H1 (cell line): ENCODE measurements around the gene MGRN1. TPM values are rescaled to one million over a fixed set of nuclear protein-coding genes. Genes with fewer than 3 reads are reported as not detected.

Experiments used
- CTCF ChIA-PET: fragments of 300-600 bp; sonication (Branson Sonifier 250); formaldehyde crosslinking; loops from one replicate; lab custom pipeline; 2021; ENCODE audit not compliant: partially characterized antibody; lab: Charles Lee
- POLR2A ChIA-PET: fragments of 300-600 bp; sonication (Branson Sonifier 250); formaldehyde crosslinking; loops from one replicate; lab custom pipeline; 2021; ENCODE audit warnings: inconsistent platforms; ENCODE audit not compliant: partially characterized antibody; lab: Charles Lee
- DNase-seq, 2 experiments: peaks; one replicate each; pipeline versions ENCODE4 v3.0.0 to v3.0.0-alpha.2; 2010 to 2022; ENCODE audit warnings: low spot score in 2 of 2, low read depth in 1 of 2, mixed read lengths in 1 of 2
- FAIRE-seq: peaks from 2 replicates; lab custom pipeline; 2011; peaks lifted over from hg19 to GRCh38; lab: Jason Lieb, UNC
- H2AFZ ChIP-seq: 2 replicates; pipeline ENCODE4 v1.8.1; 2012; ENCODE audit warnings: low read length, inconsistent platforms
- H2AK5ac ChIP-seq: 2 replicates; pipeline ENCODE4 v1.6.1; 2013; ENCODE audit warnings: low read depth, low read length
- H2BK120ac ChIP-seq: replicated peaks from 2 replicates; pipeline ENCODE3; 2013; ENCODE audit warnings: low read depth, low read length, inconsistent platforms
- H2BK12ac ChIP-seq: 2 replicates; pipeline ENCODE4 v1.6.1; 2013; ENCODE audit warnings: low read depth, low read length
- H2BK15ac ChIP-seq: 2 replicates; pipeline ENCODE4 v1.6.1; 2013; ENCODE audit warnings: low read length
- H2BK20ac ChIP-seq: 2 replicates; pipeline ENCODE4 v1.6.1; 2013; ENCODE audit warnings: low read length
- H2BK5ac ChIP-seq: 2 replicates; pipeline ENCODE4 v1.6.1; 2013; ENCODE audit warnings: low read depth, low read length
- H3K14ac ChIP-seq: 2 replicates; pipeline ENCODE4 v1.6.1; 2013; ENCODE audit warnings: inconsistent platforms; ENCODE audit not compliant: insufficient read length
- H3K18ac ChIP-seq: 2 replicates; pipeline ENCODE4 v1.6.1; 2013; ENCODE audit warnings: low read length; ENCODE audit errors: extremely low read depth
- H3K23ac ChIP-seq: 2 replicates; pipeline ENCODE4 v1.6.1; 2013; ENCODE audit warnings: inconsistent platforms; ENCODE audit not compliant: insufficient read length
- H3K23me2 ChIP-seq: 2 replicates; pipeline ENCODE4 v1.6.1; 2013; ENCODE audit warnings: low read depth, low read length
- H3K27ac ChIP-seq: 2 replicates; pipeline ENCODE4 v1.6.1; 2011; ENCODE audit warnings: low read depth, low read length, inconsistent platforms
- H3K27me3 ChIP-seq, 4 experiments: replicated peaks in 1 of 4; 1 replicate in 1 of 4; 2 replicates in 3 of 4; pipeline versions ENCODE4 v1.6.1 to v1.8.1; 2011 to 2013; ENCODE audit warnings: low read length in 3 of 4, mild to moderate bottlenecking in 3 of 4, inconsistent platforms in 2 of 4, mixed read lengths in 2 of 4, moderate library complexity in 1 of 4; ENCODE audit not compliant: control insufficient read depth in 3 of 4, insufficient read depth in 3 of 4; ENCODE audit errors: extremely low read depth in 1 of 4
- H3K36me3 ChIP-seq, 4 experiments: 2 replicates each; pipeline versions ENCODE4 v1.6.1 to v1.8.1; 2011 to 2013; ENCODE audit warnings: mild to moderate bottlenecking in 4 of 4, low read length in 3 of 4, moderate library complexity in 2 of 4, control low read depth in 1 of 4, inconsistent platforms in 1 of 4; ENCODE audit not compliant: insufficient read depth in 4 of 4, control insufficient read depth in 2 of 4
- H3K4ac ChIP-seq: replicated peaks from 2 replicates; pipeline ENCODE3; 2013; ENCODE audit warnings: low read length, low read depth, mixed read lengths, inconsistent platforms; ENCODE audit not compliant: insufficient read length
- H3K4me1 ChIP-seq, 4 experiments: replicated peaks in 1 of 4; 1 replicate in 1 of 4; 2 replicates in 3 of 4; pipeline versions ENCODE4 v1.6.1 to v1.8.1; 2011 to 2013; ENCODE audit warnings: low read length in 3 of 4, inconsistent platforms in 2 of 4, mixed read lengths in 1 of 4; ENCODE audit not compliant: insufficient read depth in 4 of 4, control insufficient read depth in 3 of 4
- H3K4me2 ChIP-seq, 2 experiments: 2 replicates each; pipeline versions ENCODE4 v1.6.1 to v1.8.1; 2011 to 2013; ENCODE audit warnings: low read depth in 2 of 2, low read length in 2 of 2, control low read depth in 1 of 2, inconsistent platforms in 1 of 2, mild to moderate bottlenecking in 1 of 2; ENCODE audit not compliant: insufficient read depth in 1 of 2
- H3K4me3 ChIP-seq, 4 experiments: fragments of 200-600, 300-600 bp in 1 of 4; sonication (generic), shearing (Covaris generic), sonication (Bioruptor Twin) in 1 of 4; 2 replicates each; pipeline versions ENCODE4 v1.5.1 to v1.8.1; 2011 to 2016; ENCODE audit warnings: low read length in 4 of 4, low read depth in 3 of 4, control low read depth in 2 of 4, inconsistent platforms in 2 of 4, mild to moderate bottlenecking in 2 of 4, mixed read lengths in 1 of 4, moderate library complexity in 1 of 4; ENCODE audit not compliant: insufficient read depth in 2 of 4; ENCODE audit errors: extremely low read depth in 1 of 4
- H3K56ac ChIP-seq: replicated peaks from 2 replicates; pipeline ENCODE3; 2013; ENCODE audit warnings: low read depth, mild to moderate bottlenecking, mixed read lengths, low read length, inconsistent platforms; ENCODE audit not compliant: insufficient read length
- H3K79me1 ChIP-seq: 2 replicates; pipeline ENCODE4 v1.6.1; 2013; ENCODE audit warnings: low read depth, low read length, control low read depth
- H3K79me2 ChIP-seq, 2 experiments: 2 replicates each; pipeline versions ENCODE4 v1.6.1 to v1.8.1; 2012 to 2013; ENCODE audit warnings: low read length in 2 of 2, mild to moderate bottlenecking in 2 of 2, inconsistent platforms in 1 of 2; ENCODE audit not compliant: insufficient read depth in 2 of 2, control insufficient read depth in 1 of 2
- H3K9ac ChIP-seq, 4 experiments: replicated peaks in 1 of 4; 1 replicate in 1 of 4; 2 replicates in 3 of 4; pipeline versions ENCODE4 v1.6.1 to v1.8.1; 2011 to 2013; ENCODE audit warnings: low read depth in 3 of 4, low read length in 3 of 4, control low read depth in 2 of 4, mild to moderate bottlenecking in 2 of 4, moderate library complexity in 2 of 4, inconsistent platforms in 1 of 4; ENCODE audit errors: extremely low read depth in 1 of 4
- H3K9me3 ChIP-seq, 2 experiments: 2 replicates each; pipeline versions ENCODE4 v1.6.1 to v1.8.1; 2012 to 2013; ENCODE audit warnings: mild to moderate bottlenecking in 2 of 2, moderate library complexity in 2 of 2, control low read depth in 1 of 2, inconsistent platforms in 1 of 2, low read depth in 1 of 2, low read length in 1 of 2, mixed read lengths in 1 of 2; ENCODE audit not compliant: insufficient read depth in 2 of 2
- H4K20me1 ChIP-seq, 2 experiments: replicated peaks in 1 of 2; 2 replicates each; pipeline versions ENCODE3 to v1.8.1; 2011 to 2013; ENCODE audit warnings: inconsistent platforms in 2 of 2, low read length in 2 of 2, mild to moderate bottlenecking in 1 of 2; ENCODE audit not compliant: insufficient read depth in 2 of 2, control insufficient read depth in 1 of 2
- H4K5ac ChIP-seq: 2 replicates; pipeline ENCODE4 v1.6.1; 2013; ENCODE audit warnings: low read length, low read depth, mixed read lengths, inconsistent platforms; ENCODE audit not compliant: insufficient read length
- H4K8ac ChIP-seq: 2 replicates; pipeline ENCODE4 v1.8.0; 2013; ENCODE audit warnings: mild to moderate bottlenecking, moderate library complexity, low read length, inconsistent platforms; ENCODE audit not compliant: insufficient read depth; ENCODE audit errors: extremely low read depth
- H4K91ac ChIP-seq: replicated peaks from 2 replicates; pipeline ENCODE3; 2013; ENCODE audit warnings: low read length, mixed read lengths, inconsistent platforms; ENCODE audit not compliant: insufficient read length
- CEBPB ChIP-seq: IDR thresholded peaks from 2 replicates; pipeline ENCODE4 v1.6.1; 2012; ENCODE audit warnings: low read depth, low read length
- CREB1 ChIP-seq: IDR thresholded peaks from 2 replicates; pipeline ENCODE4 v1.6.1; 2012; ENCODE audit warnings: inconsistent platforms
- EP300 ChIP-seq, 2 experiments: IDR thresholded peaks; 1 replicate in 1 of 2; 2 replicates in 1 of 2; pipeline ENCODE4 v1.6.1; 2011 to 2012; ENCODE audit warnings: low read depth in 2 of 2, low read length in 2 of 2, mild to moderate bottlenecking in 2 of 2, borderline replicate concordance in 1 of 2, inconsistent platforms in 1 of 2, moderate library complexity in 1 of 2
- HDAC6 ChIP-seq: IDR thresholded peaks from one replicate; pipeline ENCODE4 v1.7.1; 2012; ENCODE audit warnings: low read depth, mild to moderate bottlenecking, inconsistent platforms, low read length, moderate library complexity
- MAFK ChIP-seq: IDR thresholded peaks from 2 replicates; pipeline ENCODE4 v1.6.1; 2012; ENCODE audit warnings: low read depth, mild to moderate bottlenecking, improper control_type of control experiment, low read length
- NANOG ChIP-seq: IDR thresholded peaks from 2 replicates; pipeline ENCODE4 v1.6.1; 2011; ENCODE audit warnings: low read length, low read depth, mild to moderate bottlenecking, inconsistent platforms; ENCODE audit not compliant: insufficient read depth, poor library complexity, severe bottlenecking
- RAD21 ChIP-seq, 2 experiments: IDR thresholded peaks in 1 of 2; conservative IDR thresholded peaks in 1 of 2; 2 replicates each; pipeline ENCODE4 v1.6.1; 2011; ENCODE audit warnings: low read depth in 2 of 2, low read length in 2 of 2, improper control_type of control experiment in 1 of 2, inconsistent platforms in 1 of 2, mild to moderate bottlenecking in 1 of 2, moderate library complexity in 1 of 2
- RBBP5 ChIP-seq: IDR thresholded peaks from 2 replicates; pipeline ENCODE4 v1.7.1; 2012; ENCODE audit warnings: low read depth, mild to moderate bottlenecking, inconsistent platforms, low read length, moderate library complexity, borderline replicate concordance
- TAF7 ChIP-seq: optimal IDR thresholded peaks from 2 replicates; pipeline ENCODE3; 2011; ENCODE audit warnings: low read depth, mild to moderate bottlenecking, inconsistent platforms, low read length, moderate library complexity, borderline replicate concordance
- YY1 ChIP-seq: IDR thresholded peaks from 2 replicates; pipeline ENCODE4 v1.6.1; 2011; ENCODE audit warnings: low read depth, mild to moderate bottlenecking, low read length
- ZNF274 ChIP-seq: IDR thresholded peaks from 2 replicates; pipeline ENCODE4 v1.7.0; 2012; ENCODE audit warnings: low read length, borderline replicate concordance; ENCODE audit errors: extremely low read depth
- WGBS, 2 experiments: shearing (Covaris generic) in 1 of 2; methylation state at CpG; one replicate each; pipeline versions ENCODE4 v1.1.6 to v1.1.7; 2013 to 2015; ENCODE audit warnings: low lambda C conversion rate in 2 of 2, mixed read lengths in 2 of 2, inconsistent platforms in 1 of 2, low coverage in 1 of 2, missing lambda C conversion rate in 1 of 2; ENCODE audit not compliant: insufficient replicate concordance in 2 of 2, insufficient coverage in 1 of 2, insufficient read length in 1 of 2; ENCODE audit errors: extremely low coverage in 1 of 2, missing lambda C conversion rate in 1 of 2; 5-methylcytosine and 5-hydroxymethylcytosine counted together
- polyA plus RNA-seq, 7 experiments: library from polyadenylated mRNA; depleted of rRNA in 3 of 7; stranded (reverse) in 5 of 7; unstranded in 2 of 7; fragments of >200 nt in 5 of 7; fragments of 200-250 nt in 2 of 7; gene quantifications; 1 replicate in 5 of 7; 2 replicates in 1 of 7; 4 replicates in 1 of 7; pipeline versions ENCODE4 v1.2.1 to v1.2.3, GENCODE V29; 2011 to 2013; ENCODE audit warnings: missing spikeins in 2 of 7, mixed read lengths in 2 of 7
- total RNA-seq: library from RNA; stranded (reverse); fragmentation: NEBNext Ultra II Directional; extraction: Animal tissue kit (Norgen Biotek cat#: 25700); gene quantifications from 2 replicates; pipeline ENCODE4 v1.2.1, GENCODE V29; 2021
- TF ChIP-seq, protein P1 (sequence below): IDR thresholded peaks from 2 replicates; pipeline ENCODE4 v1.6.1; 2011; ENCODE audit warnings: low read depth, mild to moderate bottlenecking, low read length; ENCODE audit not compliant: insufficient read depth

Gene MGRN1
- total and polyA plus RNA-seq, 2 of the 8 experiments (the other 6 are each of a cell fraction or from before 2014, with no cell fraction given) = 15.0 to 82.3 TPM

DNA sequence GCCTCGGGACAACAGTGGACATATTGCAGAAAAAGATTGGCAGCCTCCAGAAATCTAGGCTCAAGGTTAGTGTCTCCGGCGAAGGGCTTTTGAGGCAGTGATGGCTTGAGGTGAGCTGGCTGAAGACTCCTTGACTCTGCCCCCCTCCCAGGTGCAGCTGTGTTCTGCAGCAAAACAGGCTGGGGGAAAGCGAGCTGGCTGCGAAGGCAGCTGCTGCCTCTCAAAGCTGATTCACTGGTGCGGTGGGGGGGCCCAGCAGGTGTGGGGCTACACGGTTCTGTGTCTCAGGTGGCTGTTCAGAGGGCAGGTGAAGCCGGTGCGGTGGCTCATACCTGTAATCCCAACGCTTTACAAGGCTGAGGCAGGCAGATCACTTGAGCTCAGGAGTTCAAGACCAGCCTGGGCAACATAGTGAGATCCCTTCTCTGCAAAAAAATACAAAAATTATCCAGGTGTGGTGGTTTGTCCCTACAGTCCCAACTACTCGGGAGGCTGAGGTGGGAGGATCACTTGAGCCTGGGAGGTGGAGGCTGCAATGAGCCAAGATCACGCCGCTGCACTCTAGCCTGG is 45.6 kb upstream of the MGRN1 start:
- Histone ChIP-seq H3K18ac (no peak overlapping the region), H3K23me2 (no peaks in the 10 kb centered on the region), H2BK15ac (no peak overlapping the region), H3K9ac (no peak overlapping the region), H4K20me1 (peaks cover 0 to 2% of the 10 kb centered on the region in 2 experiments), H2BK120ac (no peak overlapping the region), H2BK12ac (no peak overlapping the region), H3K4me2 (no peak overlapping the region), H3K79me2 (no peaks in the 10 kb centered on the region), H2BK20ac (no peak overlapping the region), H4K5ac (no peak overlapping the region), H2BK5ac (no peak overlapping the region), H3K9me3 (no peaks in the 10 kb centered on the region), H4K8ac (no peak overlapping the region; the same call in 1 of the 2 replicates), H4K91ac (no peak overlapping the region), H3K27me3 (no peaks in the 10 kb centered on the region), H3K4me3 (no peak overlapping the region), H3K79me1 (no peaks in the 10 kb centered on the region), H3K4me1 (peaks cover 0 to 2% (median 0%) of the 10 kb centered on the region in 4 experiments; a peak in 1 of 7 replicates), H3K27ac (no peak overlapping the region), H3K4ac (no peak overlapping the region), H2AK5ac (no peak overlapping the region), H3K14ac (no peak overlapping the region), H3K56ac (no peak overlapping the region), H2AFZ (no peak overlapping the region), H3K36me3 (no peaks in the 10 kb centered on the region), H3K23ac (no peak overlapping the region)
- FAIRE-seq = no peak
- no peak for DNase-seq
- ChIA-PET POLR2A (interaction anchor here (0.7 to 2.4 kb wide), 2 partner anchors 13 to 44 kb away, joined by 3 to 7 read pairs; no protein-coding TSS in a partner anchor), CTCF (interaction anchor here (0.7 to 2.2 kb wide), 13 partner anchors 20 to 108 kb away, joined by 3 to 15 read pairs (median 4); no protein-coding TSS in a partner anchor)
- 97% methylated on average over 11 of the region's 13 CpGs; no CpG with 5 or more reads in 1 of the 2 experiments for WGBS, 2 experiments
- TF ChIP-seq, protein P1, sequence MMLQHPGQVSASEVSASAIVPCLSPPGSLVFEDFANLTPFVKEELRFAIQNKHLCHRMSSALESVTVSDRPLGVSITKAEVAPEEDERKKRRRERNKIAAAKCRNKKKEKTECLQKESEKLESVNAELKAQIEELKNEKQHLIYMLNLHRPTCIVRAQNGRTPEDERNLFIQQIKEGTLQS = no peak
- no peak for TF ChIP-seq RBBP5
- no peak for TF ChIP-seq MAFK
- TF ChIP-seq NANOG = no peak
- no peak for TF ChIP-seq TAF7
- no peak for TF ChIP-seq CEBPB
- no peak for TF ChIP-seq YY1
- no peak for TF ChIP-seq RAD21 (IDR thresholded peaks at IDR 0.05 in 1 of 2, conservative IDR thresholded peaks at IDR 0.05 in 1 of 2; ENCODE audit: low read depth in 2 of 2, low read length in 2 of 2)
- TF ChIP-seq EP300 (IDR thresholded peaks at IDR 0.05; ENCODE audit: borderline replicate concordance in 1 of 2, low read depth in 2 of 2, low read length in 2 of 2) = no peak
- no peak for TF ChIP-seq ZNF274
- TF ChIP-seq HDAC6 = no peak
- TF ChIP-seq CREB1 = no peak
